DND-41 (cell line): ENCODE data around the gene BLVRA.

Source experiments
- ATAC-seq: fragments of 200-7000 bp; cut with Tn5 transposase; 3 replicates; pipeline ENCODE4 v1.9.1; 2021; ENCODE audit warnings: low read depth; ENCODE audit not compliant: insufficient read depth
- DNase-seq: peaks from one replicate; pipeline ENCODE4 v3.0.0-alpha.2; 2020
- H2AFZ ChIP-seq: 2 replicates; pipeline ENCODE4 v1.6.0; 2012; ENCODE audit warnings: low read depth, low read length
- H3K27ac ChIP-seq: 2 replicates; pipeline ENCODE4 v1.5.1; 2012; ENCODE audit warnings: low read length, inconsistent platforms
- H3K27me3 ChIP-seq: fragments of 200-600 bp; sonication (generic); 2 replicates; pipeline ENCODE4 v1.6.0; 2012; ENCODE audit warnings: low read length, mild to moderate bottlenecking, inconsistent platforms; ENCODE audit not compliant: insufficient read depth, poor library complexity
- H3K36me3 ChIP-seq: 2 replicates; pipeline ENCODE4 v1.5.1; 2012; ENCODE audit warnings: low read length, inconsistent platforms; ENCODE audit not compliant: insufficient read depth
- H3K4me1 ChIP-seq: 2 replicates; pipeline ENCODE4 v1.5.1; 2012; ENCODE audit warnings: mild to moderate bottlenecking, low read length; ENCODE audit not compliant: insufficient read depth
- H3K4me2 ChIP-seq: 2 replicates; pipeline ENCODE4 v1.6.0; 2012; ENCODE audit warnings: mild to moderate bottlenecking, moderate library complexity, low read length, inconsistent platforms; ENCODE audit not compliant: insufficient read depth
- H3K4me3 ChIP-seq, 2 experiments: fragments of 200-600 bp in 1 of 2; shearing (Covaris generic) in 1 of 2; 2 replicates each; pipeline ENCODE4 v1.5.1; 2012 to 2016; ENCODE audit warnings: inconsistent platforms in 2 of 2, low read length in 2 of 2, mild to moderate bottlenecking in 2 of 2, low read depth in 1 of 2, moderate library complexity in 1 of 2
- H3K79me2 ChIP-seq: 2 replicates; pipeline ENCODE4 v1.6.0; 2012; ENCODE audit warnings: low read length, inconsistent platforms; ENCODE audit not compliant: insufficient read depth
- H3K9ac ChIP-seq: 2 replicates; pipeline ENCODE4 v1.6.0; 2012; ENCODE audit warnings: low read depth, mild to moderate bottlenecking, inconsistent platforms, low read length, moderate library complexity
- H3K9me3 ChIP-seq: 2 replicates; pipeline ENCODE4 v1.5.1; 2012; ENCODE audit warnings: low read length, moderate library complexity, mild to moderate bottlenecking, inconsistent platforms; ENCODE audit not compliant: insufficient read depth, severe bottlenecking
- H4K20me1 ChIP-seq: 2 replicates; pipeline ENCODE4 v1.6.0; 2012; ENCODE audit warnings: low read length; ENCODE audit not compliant: insufficient read depth
- CTCF ChIP-seq: IDR thresholded peaks from 2 replicates; pipeline ENCODE4 v1.5.1; 2012; ENCODE audit warnings: borderline replicate concordance, low read length, moderate library complexity, mild to moderate bottlenecking; ENCODE audit not compliant: poor library complexity, severe bottlenecking; ENCODE audit errors: extremely low read depth
- EZH2 ChIP-seq: IDR thresholded peaks from 3 replicates; pipeline ENCODE4 v1.6.1; 2012; ENCODE audit warnings: borderline replicate concordance, low read depth, mild to moderate bottlenecking, moderate library complexity, low read length, inconsistent platforms; ENCODE audit not compliant: severe bottlenecking

BLVRA gene

GRCh38 chr7:43768887-43769272 lies 10.4 kb downstream of the BLVRA start:
- no peak overlapping the region for H3K4me2 ChIP-seq
- H3K9ac ChIP-seq = no peak overlapping the region
- no peak for ATAC-seq
- H3K9me3 ChIP-seq = no peaks in the 10 kb centered on the region
- peaks cover 2% of the 10 kb centered on the region; the same call in 1 of the 2 replicates for H4K20me1 ChIP-seq
- no peaks in the 10 kb centered on the region for H3K79me2 ChIP-seq
- H3K4me3 ChIP-seq = no peak overlapping the region
- H3K27ac ChIP-seq = no peak overlapping the region
- no peak for DNase-seq
- no peaks in the 10 kb centered on the region for H3K27me3 ChIP-seq
- no peak overlapping the region for H2AFZ ChIP-seq
- TF ChIP-seq CTCF (no peak), EZH2 (no peak)
- H3K36me3 ChIP-seq = peaks cover 2% of the 10 kb centered on the region; the same call in 1 of the 2 replicates
- H3K4me1 ChIP-seq = no peaks in the 10 kb centered on the region

- H4K20me1 ChIP-seq = peaks cover 2% of the 10 kb centered on the region; the same call in 1 of the 2 replicates
- ATAC-seq = no peak
- TF ChIP-seq CTCF (no peak), EZH2 (no peak)
- H3K4me3 ChIP-seq = no peak overlapping the region
- DNase-seq = no peak
- H3K27ac ChIP-seq = no peak overlapping the region
- H3K4me2 ChIP-seq = no peak overlapping the region
- H3K27me3 ChIP-seq = no peaks in the 10 kb centered on the region
- no peaks in the 10 kb centered on the region for H3K4me1 ChIP-seq
- no peaks in the 10 kb centered on the region for H3K79me2 ChIP-seq
- no peak overlapping the region for H2AFZ ChIP-seq
- H3K9me3 ChIP-seq = no peaks in the 10 kb centered on the region
- H3K9ac ChIP-seq = no peak overlapping the region
- peaks cover 2% of the 10 kb centered on the region; the same call in 1 of the 2 replicates for H3K36me3 ChIP-seq
Observed at GRCh38 chr7:43769281-43769680, 10.8 kb downstream of the BLVRA start.

GRCh38 chr7:43769791-43770465 lies 11.4 kb downstream of the BLVRA start:
- Histone ChIP-seq H2AFZ (no peak overlapping the region), H3K4me2 (no peak overlapping the region), H3K27me3 (no peaks in the 10 kb centered on the region), H3K4me1 (no peaks in the 10 kb centered on the region), H3K9me3 (no peaks in the 10 kb centered on the region), H3K79me2 (no peaks in the 10 kb centered on the region), H3K36me3 (peaks cover 2% of the 10 kb centered on the region; the same call in 1 of the 2 replicates), H3K4me3 (no peak overlapping the region), H3K27ac (no peak overlapping the region), H3K9ac (no peak overlapping the region), H4K20me1 (0 out of 2 replicates have a peak, but pooled peaks cover 2% of the 10 kb centered on the region)
- ATAC-seq (no peak), DNase-seq (no peak)
- TF ChIP-seq EZH2 (no peak), CTCF (no peak)

GRCh38 chr7:43771128-43771527 lies 12.6 kb downstream of the BLVRA start:
- no peak for TF ChIP-seq EZH2
- no peak for TF ChIP-seq CTCF
- H4K20me1 ChIP-seq = 0 out of 2 replicates have a peak, but pooled peaks cover 2% of the 10 kb centered on the region
- DNase-seq (no peak), ATAC-seq (no peak)
- H3K4me1 ChIP-seq = no peaks in the 10 kb centered on the region
- no peak overlapping the region for H3K4me3 ChIP-seq
- no peaks in the 10 kb centered on the region for H3K9me3 ChIP-seq
- H3K9ac ChIP-seq = no peak overlapping the region
- H3K36me3 ChIP-seq = peaks cover 2% of the 10 kb centered on the region; the same call in 1 of the 2 replicates
- no peak overlapping the region for H3K4me2 ChIP-seq
- no peak overlapping the region for H2AFZ ChIP-seq
- no peaks in the 10 kb centered on the region for H3K27me3 ChIP-seq
- no peaks in the 10 kb centered on the region for H3K79me2 ChIP-seq
- H3K27ac ChIP-seq = no peak overlapping the region
